Liver (tissue), 9 donors: ENCODE data around the gene SLC25A42. TPM values are rescaled to one million over a fixed set of nuclear protein-coding genes. Genes with fewer than 3 reads are reported as not detected.

Experiments used
- DNase-seq: peaks from one replicate; pipeline ENCODE4 v3.0.0-alpha.2; 2017; ENCODE audit warnings: low spot score
- H3K27ac ChIP-seq, 2 donors: one replicate each; pipeline ENCODE4 v1.7.0; 2013; ENCODE audit warnings: inconsistent platforms in 2 of 2, low read length in 2 of 2, control low read depth in 1 of 2, low read depth in 1 of 2, mild to moderate bottlenecking in 1 of 2
- H3K27me3 ChIP-seq, 4 donors: one replicate each; pipeline versions ENCODE4 v1.6.1 to v1.7.0; 2013; ENCODE audit warnings: low read length in 3 of 4, inconsistent platforms in 1 of 4, mild to moderate bottlenecking in 1 of 4, moderate library complexity in 1 of 4; ENCODE audit not compliant: control insufficient read depth in 4 of 4, insufficient read depth in 4 of 4
- H3K36me3 ChIP-seq, 4 donors: one replicate each; pipeline versions ENCODE4 v1.6.1 to v1.7.0; 2013; ENCODE audit warnings: low read length in 3 of 4, mild to moderate bottlenecking in 3 of 4, low read depth in 1 of 4, moderate library complexity in 1 of 4; ENCODE audit not compliant: control insufficient read depth in 4 of 4, insufficient read depth in 3 of 4
- H3K4me1 ChIP-seq, 4 donors: one replicate each; pipeline versions ENCODE4 v1.6.1 to v1.7.0; 2013; ENCODE audit warnings: low read length in 3 of 4, mild to moderate bottlenecking in 3 of 4, moderate library complexity in 1 of 4; ENCODE audit not compliant: control insufficient read depth in 4 of 4, insufficient read depth in 4 of 4
- H3K4me3 ChIP-seq, 3 donors: one replicate each; pipeline versions ENCODE4 v1.6.1 to v1.7.0; 2013; ENCODE audit warnings: low read length in 3 of 3, control low read depth in 1 of 3, low read depth in 1 of 3, mild to moderate bottlenecking in 1 of 3
- H3K9ac ChIP-seq, 2 donors: one replicate each; pipeline ENCODE4 v1.7.0; 2013; ENCODE audit warnings: low read length in 2 of 2, mild to moderate bottlenecking in 2 of 2, moderate library complexity in 2 of 2, control low read depth in 1 of 2, low read depth in 1 of 2
- H3K9me3 ChIP-seq, 4 donors: one replicate each; pipeline versions ENCODE4 v1.6.1 to v1.7.0; 2013; ENCODE audit warnings: low read length in 3 of 4; ENCODE audit not compliant: control insufficient read depth in 4 of 4
- CTCF ChIP-seq: fragments of 150-350 bp; IDR thresholded peaks from 2 replicates; pipeline ENCODE4 v1.5.1; 2017; ENCODE audit warnings: improper control_type of control experiment, low read depth, low read length; ENCODE audit not compliant: missing input control
- EGR1 ChIP-seq, 2 donors: IDR thresholded peaks; 2 replicates each; pipeline ENCODE4 v1.6.1; 2016 to 2018; ENCODE audit warnings: antibody characterized with exemption in 2 of 2, low read depth in 2 of 2
- FOXA1 ChIP-seq: IDR thresholded peaks from 2 replicates; pipeline ENCODE4 v1.6.1; 2016; ENCODE audit warnings: antibody characterized with exemption
- FOXA2 ChIP-seq: IDR thresholded peaks from 2 replicates; pipeline ENCODE4 v1.6.1; 2016; ENCODE audit warnings: antibody characterized with exemption
- GABPA ChIP-seq, 2 donors: IDR thresholded peaks in 1 of 2; conservative IDR thresholded peaks in 1 of 2; 2 replicates each; pipeline ENCODE4 v1.6.1; 2016; ENCODE audit warnings: antibody characterized with exemption in 2 of 2, mild to moderate bottlenecking in 1 of 2, moderate library complexity in 1 of 2
- HNF4A ChIP-seq, 2 donors: conservative IDR thresholded peaks; 2 replicates each; pipeline ENCODE4 v1.6.1; 2016; ENCODE audit warnings: antibody characterized with exemption in 2 of 2, mild to moderate bottlenecking in 2 of 2
- HNF4G ChIP-seq: IDR thresholded peaks from 2 replicates; pipeline ENCODE4 v1.6.1; 2016; ENCODE audit warnings: antibody characterized with exemption
- JUND ChIP-seq, 2 donors: IDR thresholded peaks; 2 replicates each; pipeline ENCODE4 v1.6.1; 2016; ENCODE audit warnings: antibody characterized with exemption in 2 of 2
- MAX ChIP-seq: IDR thresholded peaks from 2 replicates; pipeline ENCODE4 v1.6.1; 2016; ENCODE audit warnings: antibody characterized with exemption
- NR2F2 ChIP-seq: IDR thresholded peaks from 2 replicates; pipeline ENCODE4 v1.6.1; 2016; ENCODE audit warnings: antibody characterized with exemption
- RAD21 ChIP-seq, 2 donors: IDR thresholded peaks; 2 replicates each; pipeline ENCODE4 v1.6.1; 2016; ENCODE audit warnings: antibody characterized with exemption in 2 of 2, mild to moderate bottlenecking in 2 of 2
- REST ChIP-seq: IDR thresholded peaks from 2 replicates; pipeline ENCODE4 v1.6.1; 2016; ENCODE audit warnings: antibody characterized with exemption, mild to moderate bottlenecking
- RXRA ChIP-seq, 2 donors: IDR thresholded peaks; 2 replicates each; pipeline ENCODE4 v1.6.1; 2017 to 2018; ENCODE audit warnings: antibody characterized with exemption in 2 of 2, mild to moderate bottlenecking in 1 of 2
- TAF1 ChIP-seq: conservative IDR thresholded peaks from 2 replicates; pipeline ENCODE4 v1.6.1; 2016; ENCODE audit warnings: antibody characterized with exemption, mild to moderate bottlenecking
- YY1 ChIP-seq: IDR thresholded peaks from 2 replicates; pipeline ENCODE4 v1.6.1; 2016; ENCODE audit warnings: antibody characterized with exemption, mild to moderate bottlenecking
- ZBTB33 ChIP-seq: IDR thresholded peaks from 2 replicates; pipeline ENCODE4 v1.6.1; 2016; ENCODE audit warnings: antibody characterized with exemption
- WGBS: extraction: QIAGEN DNeasy Blood & Tissue Kit; methylation state at CpG from one replicate; pipeline ENCODE4 v1.1.7; 2013; 5-methylcytosine and 5-hydroxymethylcytosine counted together
- polyA plus RNA-seq, 2 donors: library from polyadenylated mRNA; stranded (reverse) in 1 of 2; unstranded in 1 of 2; fragments of 200-250 nt in 1 of 2; fragments of >200 nt in 1 of 2; fragmentation: Nextera tagmentation in 1 of 2; extraction: Ambion mirVana in 1 of 2; gene quantifications; one replicate each; pipeline versions ENCODE4 v1.2.1 to v1.2.3, GENCODE V29; 2013 to 2015
- total RNA-seq, 2 donors: library from RNA; depleted of rRNA; stranded (reverse); fragments of >200 nt; gene quantifications; one replicate each; pipeline ENCODE4 v1.2.3, GENCODE V29; 2014
- donor health status: healthy.
- donor health status: healthy.
- donor health status: healthy.
- donor health status: healthy.
- donor health status: healthy.

The SLC25A42 gene
- total and polyA plus RNA-seq, 4 donors, result 24.7 to 89.6 (median 60.2) TPM

- H3K9me3 ChIP-seq, result no peaks in the 10 kb centered on the region
- no peak for TF ChIP-seq HNF4G
Observed at GRCh38 chr19:19055701-19056100, 8.1 kb upstream of the SLC25A42 start.

GRCh38 chr19:19056636-19057275 lies 7.0 kb upstream of the SLC25A42 start:
- Histone ChIP-seq H3K4me3 (no peak overlapping the region), H3K9me3 (no peaks in the 10 kb centered on the region), H3K9ac (no peak overlapping the region), H3K4me1 (peaks cover 18 to 87% (median 79%) of the 10 kb centered on the region in 4 donors), H3K27ac (no peak overlapping the region), H3K27me3 (no peaks in the 10 kb centered on the region), H3K36me3 (peaks cover 0 to 14% (median 9%) of the 10 kb centered on the region in 4 donors)
- 42% methylated on average over 9 of the region's 9 CpGs for WGBS
- TF ChIP-seq CTCF (no peak), JUND (IDR thresholded peaks at IDR 0.05) (no peak), RXRA (IDR thresholded peaks at IDR 0.05) (peak; percentile 51 to 75), MAX (no peak), TAF1 (no peak), HNF4G (no peak), EGR1 (IDR thresholded peaks at IDR 0.05; ENCODE audit: low read depth in 2 of 2) (no peak), HNF4A (conservative IDR thresholded peaks at IDR 0.05) (peak in 1 of 2 donors; percentile 23), REST (no peak)
- DNase-seq, result peak; percentile 44

More at GRCh38 chr19:19055701-19056100, 8.1 kb upstream of the SLC25A42 start:
- DNase-seq, result no peak
- Histone ChIP-seq H3K27ac (no peak overlapping the region), H3K4me1 (peaks cover 9 to 86% (median 74%) of the 10 kb centered on the region in 4 donors), H3K9ac (no peak overlapping the region), H3K36me3 (peaks cover 0 to 14% (median 9%) of the 10 kb centered on the region in 4 donors), H3K27me3 (no peaks in the 10 kb centered on the region), H3K4me3 (no peak overlapping the region)
- WGBS, result 95% methylated on average over 13 of the region's 13 CpGs

GRCh38 chr19:19057317-19057716 lies 6.5 kb upstream of the SLC25A42 start:
- H3K4me3 ChIP-seq, result no peak overlapping the region
- H3K36me3 ChIP-seq, result peaks cover 0 to 14% (median 11%) of the 10 kb centered on the region in 4 donors
- H3K27ac ChIP-seq, result no peak overlapping the region
- H3K9ac ChIP-seq, result no peak overlapping the region
- no peaks in the 10 kb centered on the region for H3K9me3 ChIP-seq
- no peaks in the 10 kb centered on the region for H3K27me3 ChIP-seq
- 85% methylated on average over 13 of the region's 13 CpGs for WGBS
- DNase-seq, result no peak
- TF ChIP-seq EGR1 (IDR thresholded peaks at IDR 0.05; ENCODE audit: low read depth in 2 of 2), result no peak
- TF ChIP-seq FOXA1, result no peak
- TF ChIP-seq GABPA (IDR thresholded peaks at IDR 0.05 in 1 of 2, conservative IDR thresholded peaks at IDR 0.05 in 1 of 2), result no peak
- no peak for TF ChIP-seq FOXA2
- TF ChIP-seq TAF1, result no peak
- no peak for TF ChIP-seq YY1
- no peak for TF ChIP-seq RAD21 (IDR thresholded peaks at IDR 0.05)
- no peak for TF ChIP-seq NR2F2
- no peak for TF ChIP-seq REST
- TF ChIP-seq RXRA (IDR thresholded peaks at IDR 0.05), result no peak
- TF ChIP-seq JUND (IDR thresholded peaks at IDR 0.05), result no peak
- TF ChIP-seq ZBTB33, result no peak
- peaks cover 18 to 92% (median 82%) of the 10 kb centered on the region in 4 donors for H3K4me1 ChIP-seq
